ENCODE measurements around the gene SLC9A9.
"Not testable (repeated sequence)": the region's sequence is repeated elsewhere in the genome, so short reads cannot be mapped to it uniquely, and the experiment has no call there.

Gene SLC9A9

DNA sequence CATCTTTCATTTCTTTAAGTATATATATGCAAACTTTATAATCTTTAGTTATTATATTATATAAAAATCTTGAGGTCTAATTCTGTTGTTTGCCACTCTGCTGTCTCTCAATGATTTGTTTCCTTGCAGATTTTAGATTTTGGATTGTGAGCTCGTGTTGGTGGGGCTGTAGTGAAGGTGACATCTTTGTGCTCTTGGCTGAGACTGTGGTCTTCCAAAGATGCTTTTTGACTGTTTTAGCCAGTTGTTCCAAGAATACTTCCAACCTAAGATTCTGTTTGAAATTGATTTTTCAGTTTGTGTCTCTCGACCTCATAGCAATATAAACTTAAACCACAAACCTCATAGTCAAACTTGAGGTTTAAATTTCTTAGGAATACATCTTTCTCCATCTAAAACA, 326.5 kb downstream of the SLC9A9 start:
- Histone ChIP-seq H3K4me1 (no peaks in the 10 kb centered on the region), H3K9me3 (no peaks in the 10 kb centered on the region), H3K4me3 (ENCODE audit: low read depth, low read length) (no peak overlapping the region), H3K36me3 (no peaks in the 10 kb centered on the region), H3K27me3 (no peaks in the 10 kb centered on the region)
- DNase-seq, result no peak
- TF ChIP-seq, protein P1, sequence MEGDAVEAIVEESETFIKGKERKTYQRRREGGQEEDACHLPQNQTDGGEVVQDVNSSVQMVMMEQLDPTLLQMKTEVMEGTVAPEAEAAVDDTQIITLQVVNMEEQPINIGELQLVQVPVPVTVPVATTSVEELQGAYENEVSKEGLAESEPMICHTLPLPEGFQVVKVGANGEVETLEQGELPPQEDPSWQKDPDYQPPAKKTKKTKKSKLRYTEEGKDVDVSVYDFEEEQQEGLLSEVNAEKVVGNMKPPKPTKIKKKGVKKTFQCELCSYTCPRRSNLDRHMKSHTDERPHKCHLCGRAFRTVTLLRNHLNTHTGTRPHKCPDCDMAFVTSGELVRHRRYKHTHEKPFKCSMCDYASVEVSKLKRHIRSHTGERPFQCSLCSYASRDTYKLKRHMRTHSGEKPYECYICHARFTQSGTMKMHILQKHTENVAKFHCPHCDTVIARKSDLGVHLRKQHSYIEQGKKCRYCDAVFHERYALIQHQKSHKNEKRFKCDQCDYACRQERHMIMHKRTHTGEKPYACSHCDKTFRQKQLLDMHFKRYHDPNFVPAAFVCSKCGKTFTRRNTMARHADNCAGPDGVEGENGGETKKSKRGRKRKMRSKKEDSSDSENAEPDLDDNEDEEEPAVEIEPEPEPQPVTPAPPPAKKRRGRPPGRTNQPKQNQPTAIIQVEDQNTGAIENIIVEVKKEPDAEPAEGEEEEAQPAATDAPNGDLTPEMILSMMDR (IDR thresholded peaks at IDR 0.05; ENCODE audit: low read depth, low read length), result no peak

DNA sequence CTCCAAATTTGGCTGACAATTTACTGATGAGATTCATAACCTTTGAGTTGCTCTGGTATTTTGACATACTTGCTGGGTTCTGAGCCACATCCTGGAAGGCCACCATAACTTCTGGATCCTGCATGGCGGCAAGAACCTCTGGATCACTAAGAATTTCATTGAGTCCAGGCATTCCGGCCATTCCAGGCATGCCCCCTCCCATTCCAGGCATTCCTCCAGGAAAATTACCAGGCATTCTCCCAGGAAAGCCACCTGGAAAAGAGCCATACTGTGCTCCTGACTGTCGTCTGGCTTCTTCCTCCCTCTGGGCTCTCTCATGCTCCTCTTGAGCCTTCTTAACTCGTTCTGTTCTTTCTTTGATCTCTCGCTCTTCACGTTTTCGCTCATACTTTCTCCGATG, 331.1 kb downstream of the SLC9A9 start:
- not testable (repeated sequence) for DNase-seq; H3K4me3 ChIP-seq (ENCODE audit: low read depth, low read length); H3K27me3 ChIP-seq; H3K9me3 ChIP-seq; H3K4me1 ChIP-seq; H3K36me3 ChIP-seq

DNA sequence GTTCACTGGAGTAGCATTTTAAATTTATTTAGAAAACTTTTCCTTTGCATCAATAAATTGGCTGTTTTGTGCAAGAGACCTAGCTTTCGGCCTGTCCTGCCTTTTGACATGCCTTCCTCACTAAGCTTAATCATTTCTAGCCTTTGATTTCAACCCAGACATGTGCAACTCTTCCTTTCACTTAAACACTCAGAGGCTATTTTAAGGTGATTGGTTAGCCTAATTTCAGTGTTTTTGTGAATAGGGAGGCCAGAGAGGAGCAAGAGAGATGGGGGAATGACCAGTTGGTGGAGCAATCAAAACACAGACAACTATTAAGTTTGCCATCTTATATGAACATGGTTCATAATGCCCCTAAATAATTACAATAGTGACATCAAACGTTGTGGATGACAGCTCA, 333.4 kb downstream of the SLC9A9 start:
- H3K27me3 ChIP-seq, result no peaks in the 10 kb centered on the region
- no peaks in the 10 kb centered on the region for H3K9me3 ChIP-seq
- TF ChIP-seq, protein P1 (IDR thresholded peaks at IDR 0.05; ENCODE audit: low read depth, low read length), result no peak
- H3K36me3 ChIP-seq, result no peaks in the 10 kb centered on the region
- H3K4me1 ChIP-seq, result no peaks in the 10 kb centered on the region
- H3K4me3 ChIP-seq (ENCODE audit: low read depth, low read length), result no peak overlapping the region
- DNase-seq, result no peak

DNA sequence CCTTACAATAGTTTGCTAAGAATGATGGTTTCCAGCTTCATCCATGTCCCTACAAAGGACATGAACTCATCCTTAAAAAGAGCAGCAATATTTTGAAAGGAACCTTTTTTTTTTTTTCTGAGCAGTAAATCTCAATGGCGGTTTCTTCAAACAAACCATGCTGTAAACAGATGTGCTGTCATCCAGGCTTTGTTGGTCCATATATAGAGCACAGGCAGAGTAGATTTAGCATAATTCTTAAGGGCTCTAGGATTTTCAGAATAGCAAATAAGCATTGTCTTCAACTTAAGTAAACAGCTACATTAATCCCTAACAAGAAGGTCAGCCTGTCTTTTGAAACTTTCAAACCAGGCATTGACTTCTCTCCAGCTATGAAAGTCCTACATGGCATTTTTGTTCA, 334.2 kb downstream of the SLC9A9 start:
- no peak for DNase-seq
- H3K36me3 ChIP-seq, result no peaks in the 10 kb centered on the region
- no peaks in the 10 kb centered on the region for H3K4me1 ChIP-seq
- TF ChIP-seq, protein P1 (IDR thresholded peaks at IDR 0.05; ENCODE audit: low read depth, low read length), result no peak
- no peaks in the 10 kb centered on the region for H3K9me3 ChIP-seq
- H3K27me3 ChIP-seq, result no peaks in the 10 kb centered on the region
- H3K4me3 ChIP-seq (ENCODE audit: low read depth, low read length), result no peak overlapping the region

DNA sequence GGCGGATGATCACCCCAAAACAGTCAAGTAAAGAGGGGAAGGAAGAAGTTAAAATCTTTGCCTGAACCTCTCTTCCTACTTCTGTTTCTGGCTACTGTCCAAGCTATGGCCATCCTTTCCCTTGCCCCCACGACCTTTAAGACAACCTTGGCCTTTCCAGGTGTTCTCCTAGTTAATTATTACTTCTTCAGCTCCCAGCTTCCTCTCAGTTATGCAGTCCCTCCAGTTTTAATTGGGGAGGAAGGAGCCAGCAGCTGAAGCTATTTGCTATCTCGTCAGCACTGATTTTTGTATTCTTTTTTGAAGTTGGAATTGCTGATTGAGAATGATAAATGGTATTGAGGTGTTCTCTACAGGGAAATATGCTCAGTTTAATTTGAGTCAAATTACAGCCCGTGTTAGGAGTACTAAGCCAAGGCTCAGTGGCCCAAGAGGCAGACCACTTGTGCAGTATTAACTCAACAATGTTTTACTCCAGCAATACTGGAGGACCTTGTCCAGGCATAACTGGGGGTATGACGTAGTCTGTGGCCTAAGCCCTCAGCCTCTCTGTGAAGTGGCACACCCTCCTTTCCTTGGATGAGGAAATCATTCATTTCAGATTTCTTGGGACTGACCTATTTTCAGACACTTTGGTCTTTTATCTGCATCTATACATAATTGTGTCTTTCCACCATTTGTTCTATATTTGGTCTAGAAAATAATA, 336.9 kb downstream of the SLC9A9 start:
- Histone ChIP-seq H3K9me3 (no peaks in the 10 kb centered on the region), H3K4me3 (ENCODE audit: low read depth, low read length) (no peak overlapping the region), H3K36me3 (no peaks in the 10 kb centered on the region), H3K27me3 (no peaks in the 10 kb centered on the region), H3K4me1 (no peaks in the 10 kb centered on the region)
- TF ChIP-seq, protein P1 (IDR thresholded peaks at IDR 0.05; ENCODE audit: low read depth, low read length), result no peak
- DNase-seq, result no peak

DNA sequence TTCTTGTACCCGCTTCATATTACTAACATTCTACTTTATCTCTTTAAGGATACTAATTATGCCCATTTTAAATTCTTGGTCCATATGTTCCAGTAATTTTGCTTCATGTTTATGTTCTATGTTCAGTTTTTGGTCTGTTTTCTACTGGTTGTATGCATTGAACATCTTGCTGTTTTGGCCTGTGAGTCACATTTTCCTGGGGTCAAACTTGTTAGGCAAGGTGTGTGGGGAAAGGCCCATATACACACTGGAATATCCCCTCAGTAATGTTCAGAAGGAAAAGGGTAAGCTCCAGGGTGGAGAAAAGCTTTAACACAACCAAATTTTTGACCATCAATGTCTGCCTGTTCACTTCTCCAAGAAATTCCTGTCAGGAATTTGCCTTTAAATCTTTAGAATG, 337.7 kb downstream of the SLC9A9 start:
- no peak overlapping the region for H3K4me3 ChIP-seq (ENCODE audit: low read depth, low read length)
- no peaks in the 10 kb centered on the region for H3K36me3 ChIP-seq
- H3K4me1 ChIP-seq, result no peaks in the 10 kb centered on the region
- TF ChIP-seq, protein P1 (IDR thresholded peaks at IDR 0.05; ENCODE audit: low read depth, low read length), result no peak
- no peak for DNase-seq
- no peaks in the 10 kb centered on the region for H3K9me3 ChIP-seq
- no peaks in the 10 kb centered on the region for H3K27me3 ChIP-seq

Data from BE2C (cell line).